Endothelial cell of umbilical vein (primary cell): Measurements from ENCODE around the gene PFDN1. TPM values are rescaled to one million over a fixed set of nuclear protein-coding genes. Genes with fewer than 3 reads are reported as not detected.

ENCODE experiments used
- BruUV-seq: library from RNA; stranded (reverse); fragments of 400-500 nt; replicated peaks from 2 replicates; lab custom pipeline; 2021; lab: Mats Ljungman, UMichigan
- CTCF ChIA-PET: fragments of 300-600, 350-600 bp; sonication (Branson Sonifier 250); formaldehyde crosslinking; loops from one replicate; lab custom pipeline; 2021; ENCODE audit warnings: antibody characterized with exemption, inconsistent platforms; lab: Charles Lee
- POLR2A ChIA-PET: fragments of 300-600, 350-600 bp; sonication (Branson Sonifier 250); formaldehyde crosslinking; loops from one replicate; lab custom pipeline; 2021; ENCODE audit warnings: antibody characterized with exemption, inconsistent platforms; lab: Charles Lee
- DNase-seq: peaks from one replicate; pipeline ENCODE4 v3.0.0-alpha.2; 2011; ENCODE audit warnings: low read depth, low spot score
- FAIRE-seq: peaks from 2 replicates; lab custom pipeline; 2011; peaks lifted over from hg19 to GRCh38; lab: Jason Lieb, UNC
- H2AFZ ChIP-seq: 2 replicates; pipeline ENCODE4 v1.6.0; 2012; ENCODE audit warnings: low read depth, low read length, control low read depth, inconsistent platforms
- H3K27ac ChIP-seq: 2 replicates; pipeline ENCODE4 v1.5.1; 2011; ENCODE audit warnings: low read depth, mild to moderate bottlenecking, control low read depth, low read length, moderate library complexity; ENCODE audit not compliant: insufficient read depth
- H3K27me3 ChIP-seq, 2 experiments: 2 replicates each; pipeline versions ENCODE4 v1.6.0 to v1.6.1; 2011; ENCODE audit warnings: low read length in 2 of 2, mixed read lengths in 1 of 2; ENCODE audit not compliant: control insufficient read depth in 2 of 2, insufficient read depth in 2 of 2
- H3K36me3 ChIP-seq, 2 experiments: 2 replicates in 1 of 2; 3 replicates in 1 of 2; pipeline ENCODE4 v1.5.1; 2011; ENCODE audit warnings: low read length in 2 of 2, mild to moderate bottlenecking in 1 of 2, moderate library complexity in 1 of 2; ENCODE audit not compliant: control insufficient read depth in 2 of 2, insufficient read depth in 2 of 2; ENCODE audit errors: extremely low read depth in 1 of 2
- H3K4me1 ChIP-seq: 3 replicates; pipeline ENCODE4 v1.5.1; 2011; ENCODE audit warnings: mild to moderate bottlenecking, low read length; ENCODE audit not compliant: control insufficient read depth, insufficient read depth; ENCODE audit errors: extremely low read depth
- H3K4me2 ChIP-seq: 2 replicates; pipeline ENCODE4 v1.6.1; 2011; ENCODE audit warnings: low read length, control low read depth, mixed read lengths; ENCODE audit not compliant: insufficient read depth
- H3K4me3 ChIP-seq, 3 experiments: fragments of 200-600 bp in 1 of 3; sonication (generic), shearing (Covaris generic) in 1 of 3; replicated peaks in 1 of 3; 2 replicates each; pipeline ENCODE4 v1.5.1; 2011 to 2016; ENCODE audit warnings: control low read depth in 3 of 3, low read length in 3 of 3, mild to moderate bottlenecking in 2 of 3, inconsistent platforms in 1 of 3, low read depth in 1 of 3, moderate library complexity in 1 of 3; ENCODE audit not compliant: insufficient read depth in 1 of 3
- H3K79me2 ChIP-seq: 2 replicates; pipeline ENCODE4 v1.6.0; 2012; ENCODE audit warnings: low read length, inconsistent platforms; ENCODE audit not compliant: control insufficient read depth, insufficient read depth
- H3K9ac ChIP-seq: replicated peaks from 2 replicates; pipeline ENCODE3; 2011; ENCODE audit warnings: low read length, control low read depth; ENCODE audit not compliant: insufficient read depth; ENCODE audit errors: extremely low read depth
- H3K9me1 ChIP-seq: replicated peaks from 3 replicates; pipeline ENCODE4 v1.6.0; 2011; ENCODE audit warnings: mild to moderate bottlenecking, low read length; ENCODE audit not compliant: control insufficient read depth, insufficient read depth; ENCODE audit errors: extremely low read depth
- H3K9me3 ChIP-seq: replicated peaks from 2 replicates; pipeline ENCODE4 v1.5.1; 2012; ENCODE audit warnings: low read length, inconsistent platforms; ENCODE audit not compliant: control insufficient read depth, insufficient read depth
- H4K20me1 ChIP-seq: replicated peaks from 2 replicates; pipeline ENCODE3; 2011; ENCODE audit warnings: mild to moderate bottlenecking, low read length; ENCODE audit not compliant: control insufficient read depth, insufficient read depth; ENCODE audit errors: extremely low read depth
- EZH2 ChIP-seq: IDR thresholded peaks from 2 replicates; pipeline ENCODE4 v1.6.1; 2012; ENCODE audit warnings: borderline replicate concordance, low read depth, mild to moderate bottlenecking, moderate library complexity, low read length, inconsistent platforms; ENCODE audit not compliant: severe bottlenecking
- FOS ChIP-seq: IDR thresholded peaks from 2 replicates; pipeline ENCODE4 v1.6.1; 2011; ENCODE audit warnings: mild to moderate bottlenecking, low read length, moderate library complexity, borderline replicate concordance; ENCODE audit not compliant: insufficient read depth
- GATA2 ChIP-seq: IDR thresholded peaks from 2 replicates; pipeline ENCODE4 v1.7.0; 2011; ENCODE audit warnings: low read depth, mild to moderate bottlenecking, moderate library complexity, mixed read lengths, low read length; ENCODE audit not compliant: insufficient read length, insufficient read depth
- JUN ChIP-seq: IDR thresholded peaks from 2 replicates; pipeline ENCODE4 v1.6.1; 2011; ENCODE audit warnings: borderline replicate concordance, low read depth; ENCODE audit not compliant: insufficient read length, insufficient read depth
- MAX ChIP-seq: IDR thresholded peaks from 2 replicates; pipeline ENCODE4 v1.6.1; 2011; ENCODE audit not compliant: insufficient read depth, insufficient read length
- MYC ChIP-seq: IDR thresholded peaks from one replicate; pipeline ENCODE4 v1.6.1; 2011; ENCODE audit warnings: mild to moderate bottlenecking, low read depth, low read length
- POLR2A ChIP-seq: IDR thresholded peaks from 2 replicates; pipeline ENCODE4 v1.6.1; 2012; ENCODE audit warnings: low read depth, mild to moderate bottlenecking, control low read depth, low read length
- POLR2AphosphoS5 ChIP-seq: IDR thresholded peaks from 2 replicates; pipeline ENCODE4 v1.6.1; 2012; ENCODE audit warnings: low read depth, mild to moderate bottlenecking, control low read depth, low read length, moderate library complexity; ENCODE audit not compliant: insufficient read depth
- dilution Hi-C: fragments of 300-500 bp; cut with MboI; formaldehyde crosslinking; loops from one replicate; pipeline ENCODE4 v1.15.0; 2019; ENCODE audit warnings: low sequenced_read_pairs; ENCODE audit not compliant: extremely low pct_ligation_motif_present
- intact Hi-C: fragments of 100-400 bp; cut with micrococcal nuclease; formaldehyde crosslinking; loops from one replicate; pipeline ENCODE4 v1.10.0; 2022
- polyA plus RNA-seq, 4 experiments: library from polyadenylated mRNA; depleted of rRNA in 3 of 4; stranded (reverse) in 3 of 4; unstranded in 1 of 4; fragments of >200 nt; gene quantifications; 2 replicates each; pipeline versions ENCODE4 v1.2.1 to v1.2.3, GENCODE V29; 2011 to 2012; ENCODE audit warnings: missing spikeins in 1 of 4
- total RNA-seq: library from RNA; stranded (reverse); gene quantifications from 2 replicates; pipeline ENCODE4 v1.2.3, GENCODE V29; 2021
- TF ChIP-seq, protein P1 (sequence below), 2 donors: IDR thresholded peaks; 1 replicate in 1 of 2; 2 replicates in 1 of 2; pipeline ENCODE4 v1.5.1; 2011; ENCODE audit warnings: low read length in 2 of 2, mild to moderate bottlenecking in 2 of 2, moderate library complexity in 2 of 2, control low read depth in 1 of 2, inconsistent platforms in 1 of 2, low read depth in 1 of 2; ENCODE audit not compliant: insufficient read depth in 1 of 2; ENCODE audit errors: extremely low read depth in 1 of 2

Gene PFDN1
- total and polyA plus RNA-seq, 2 donors (not counting 3 experiments of a cell fraction or from before 2014, with no cell fraction given), result 107 to 158 TPM

GRCh38 chr5:140341591-140341990, 38.7 kb upstream of the PFDN1 start:
- DNase-seq (no peak), FAIRE-seq (peak; percentile 12)
- H3K79me2 ChIP-seq, result peaks cover 83% of the 10 kb centered on the region
- H4K20me1 ChIP-seq, result no peaks in the 10 kb centered on the region
- H3K27ac ChIP-seq, result peak overlapping the region; percentile 51
- BruUV-seq, result no TSS peak
- no peak for TF ChIP-seq MAX
- no peak for TF ChIP-seq MYC
- TF ChIP-seq, protein P1, sequence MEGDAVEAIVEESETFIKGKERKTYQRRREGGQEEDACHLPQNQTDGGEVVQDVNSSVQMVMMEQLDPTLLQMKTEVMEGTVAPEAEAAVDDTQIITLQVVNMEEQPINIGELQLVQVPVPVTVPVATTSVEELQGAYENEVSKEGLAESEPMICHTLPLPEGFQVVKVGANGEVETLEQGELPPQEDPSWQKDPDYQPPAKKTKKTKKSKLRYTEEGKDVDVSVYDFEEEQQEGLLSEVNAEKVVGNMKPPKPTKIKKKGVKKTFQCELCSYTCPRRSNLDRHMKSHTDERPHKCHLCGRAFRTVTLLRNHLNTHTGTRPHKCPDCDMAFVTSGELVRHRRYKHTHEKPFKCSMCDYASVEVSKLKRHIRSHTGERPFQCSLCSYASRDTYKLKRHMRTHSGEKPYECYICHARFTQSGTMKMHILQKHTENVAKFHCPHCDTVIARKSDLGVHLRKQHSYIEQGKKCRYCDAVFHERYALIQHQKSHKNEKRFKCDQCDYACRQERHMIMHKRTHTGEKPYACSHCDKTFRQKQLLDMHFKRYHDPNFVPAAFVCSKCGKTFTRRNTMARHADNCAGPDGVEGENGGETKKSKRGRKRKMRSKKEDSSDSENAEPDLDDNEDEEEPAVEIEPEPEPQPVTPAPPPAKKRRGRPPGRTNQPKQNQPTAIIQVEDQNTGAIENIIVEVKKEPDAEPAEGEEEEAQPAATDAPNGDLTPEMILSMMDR (IDR thresholded peaks at IDR 0.05; ENCODE audit: extremely low read depth in 1 of 2, insufficient read depth in 1 of 2, low read depth in 1 of 2, low read length in 2 of 2), result no peak
- TF ChIP-seq FOS, result no peak
- TF ChIP-seq GATA2, result no peak
- no peak for TF ChIP-seq POLR2AphosphoS5
- TF ChIP-seq EZH2, result no peak
- no peak for TF ChIP-seq JUN
- TF ChIP-seq POLR2A, result no peak
- no peaks in the 10 kb centered on the region for H3K27me3 ChIP-seq
- ChIA-PET CTCF (interaction anchor here (1.3 to 16.7 kb wide), 3 partner anchors 11 to 96 kb away, joined by 3 to 1214 read pairs (median 10); no protein-coding TSS in a partner anchor), POLR2A (no interaction called here)
- H2AFZ ChIP-seq, result no peak overlapping the region
- no peaks in the 10 kb centered on the region for H3K9me3 ChIP-seq
- intact Hi-C loops, result no loop called here
- peaks cover 13 to 20% of the 10 kb centered on the region in 2 experiments for H3K36me3 ChIP-seq
- H3K9ac ChIP-seq, result no peak overlapping the region
- dilution Hi-C loops, result no loop called here
- peaks cover 3% of the 10 kb centered on the region for H3K9me1 ChIP-seq
- H3K4me3 ChIP-seq, result no peak overlapping the region
- peaks cover 52% of the 10 kb centered on the region for H3K4me1 ChIP-seq
- peak overlapping the region; percentile 2 for H3K4me2 ChIP-seq
